H9 (cell line): Measurements from ENCODE around the gene TMEM131. TPM values are rescaled to one million over a fixed set of nuclear protein-coding genes. Genes with fewer than 3 reads are reported as not detected.

Experiments
- DNase-seq: peaks from one replicate; pipeline ENCODE4 v3.0.0-alpha.2; 2017
- H2AFZ ChIP-seq: one replicate; pipeline ENCODE4 v1.6.1; 2013; ENCODE audit warnings: mild to moderate bottlenecking, low read length, control low read depth, moderate library complexity
- H2AK5ac ChIP-seq: 2 replicates; pipeline ENCODE4 v1.6.1; 2013; ENCODE audit warnings: low read length, control low read depth, mixed read lengths; ENCODE audit not compliant: insufficient read length
- H2BK120ac ChIP-seq: one replicate; pipeline ENCODE4 v1.6.1; 2013; ENCODE audit warnings: low read depth, mild to moderate bottlenecking, low read length, control low read depth, inconsistent platforms; ENCODE audit not compliant: poor library complexity, severe bottlenecking
- H2BK12ac ChIP-seq: 2 replicates; pipeline ENCODE4 v1.6.1; 2013; ENCODE audit warnings: low read length, control low read depth, mixed read lengths, low read depth; ENCODE audit not compliant: insufficient read length
- H2BK15ac ChIP-seq: 2 replicates; pipeline ENCODE4 v1.6.1; 2013; ENCODE audit warnings: low read depth, low read length, control low read depth
- H2BK20ac ChIP-seq: one replicate; pipeline ENCODE4 v1.6.1; 2013; ENCODE audit warnings: low read depth, mild to moderate bottlenecking, low read length, control low read depth, inconsistent platforms; ENCODE audit not compliant: poor library complexity, severe bottlenecking
- H2BK5ac ChIP-seq: 2 replicates; pipeline ENCODE4 v1.6.1; 2013; ENCODE audit warnings: low read length, control low read depth, mixed read lengths; ENCODE audit not compliant: insufficient read length
- H3K14ac ChIP-seq: 2 replicates; pipeline ENCODE4 v1.6.1; 2013; ENCODE audit warnings: low read length, control low read depth; ENCODE audit not compliant: insufficient read depth
- H3K18ac ChIP-seq: 2 replicates; pipeline ENCODE4 v1.6.1; 2013; ENCODE audit warnings: low read depth, mild to moderate bottlenecking, mixed read lengths, low read length, control low read depth; ENCODE audit not compliant: insufficient read length
- H3K23ac ChIP-seq: 2 replicates; pipeline ENCODE4 v1.6.1; 2013; ENCODE audit warnings: low read length, control low read depth, mixed read lengths, low read depth; ENCODE audit not compliant: insufficient read length
- H3K23me2 ChIP-seq: 2 replicates; pipeline ENCODE4 v1.6.1; 2013; ENCODE audit warnings: low read depth, mild to moderate bottlenecking, mixed read lengths, low read length, control low read depth; ENCODE audit not compliant: insufficient read length, poor library complexity, severe bottlenecking
- H3K27ac ChIP-seq: 2 replicates; pipeline ENCODE4 v1.5.1; 2013; ENCODE audit warnings: low read length, control low read depth, mixed read lengths, low read depth; ENCODE audit not compliant: insufficient read length
- H3K27me3 ChIP-seq: 2 replicates; pipeline ENCODE4 v1.6.1; 2013; ENCODE audit warnings: low read length, control low read depth, inconsistent platforms; ENCODE audit not compliant: insufficient read depth
- H3K4ac ChIP-seq: 2 replicates; pipeline ENCODE4 v1.6.1; 2013; ENCODE audit warnings: low read depth, mild to moderate bottlenecking, control low read depth, inconsistent platforms, low read length, moderate library complexity
- H3K4me1 ChIP-seq: 2 replicates; pipeline ENCODE4 v1.6.1; 2013; ENCODE audit warnings: low read length, control low read depth, inconsistent platforms; ENCODE audit not compliant: insufficient read depth
- H3K4me2 ChIP-seq: 2 replicates; pipeline ENCODE4 v1.6.1; 2013; ENCODE audit warnings: low read length, control low read depth, mixed read lengths; ENCODE audit not compliant: insufficient read length, insufficient read depth
- H3K56ac ChIP-seq: 2 replicates; pipeline ENCODE4 v1.6.1; 2013; ENCODE audit warnings: low read depth, mild to moderate bottlenecking, mixed read lengths, low read length, control low read depth; ENCODE audit not compliant: insufficient read length
- H3K79me1 ChIP-seq: 2 replicates; pipeline ENCODE4 v1.6.1; 2013; ENCODE audit warnings: low read depth, mild to moderate bottlenecking, moderate library complexity, low read length, control low read depth, inconsistent platforms; ENCODE audit not compliant: insufficient read depth, poor library complexity, severe bottlenecking
- H3K79me2 ChIP-seq: 2 replicates; pipeline ENCODE4 v1.6.1; 2013; ENCODE audit warnings: low read length, control low read depth, inconsistent platforms; ENCODE audit not compliant: insufficient read depth
- H3K9ac ChIP-seq: 2 replicates; pipeline ENCODE4 v1.6.1; 2013; ENCODE audit warnings: low read length, control low read depth, mixed read lengths; ENCODE audit not compliant: insufficient read length; ENCODE audit errors: extremely low read depth
- H3K9me3 ChIP-seq: one replicate; pipeline ENCODE4 v1.6.1; 2013; ENCODE audit warnings: low read depth, low read length, inconsistent platforms; ENCODE audit not compliant: control insufficient read depth
- H3T11ph ChIP-seq: one replicate; pipeline ENCODE4 v1.6.1; 2013; ENCODE audit warnings: mild to moderate bottlenecking, low read length, control low read depth, inconsistent platforms
- H4K20me1 ChIP-seq: one replicate; pipeline ENCODE4 v1.6.1; 2013; ENCODE audit not compliant: control insufficient read depth, insufficient read length, insufficient read depth
- H4K5ac ChIP-seq: 2 replicates; pipeline ENCODE4 v1.6.1; 2013; ENCODE audit warnings: low read depth, mild to moderate bottlenecking, mixed read lengths, low read length, control low read depth; ENCODE audit not compliant: insufficient read length
- H4K8ac ChIP-seq: replicated peaks from 2 replicates; pipeline ENCODE4 v1.6.1; 2013; ENCODE audit warnings: low read length, control low read depth, mixed read lengths, low read depth; ENCODE audit not compliant: insufficient read length
- H4K91ac ChIP-seq: 2 replicates; pipeline ENCODE4 v1.6.1; 2013; ENCODE audit warnings: low read depth, mild to moderate bottlenecking, moderate library complexity, mixed read lengths, low read length, control low read depth; ENCODE audit not compliant: insufficient read length
- H3K27ac Mint-ChIP-seq, 3 experiments: 2 replicates in 2 of 3; 3 replicates in 1 of 3; pipeline ENCODE4 v1.8.0; 2020 to 2021; ENCODE audit warnings: mixed read lengths in 3 of 3, mild to moderate bottlenecking in 1 of 3, moderate library complexity in 1 of 3
- H3K27me3 Mint-ChIP-seq: 2 replicates; pipeline ENCODE4 v1.8.0; 2021; ENCODE audit warnings: low read depth, mild to moderate bottlenecking, moderate library complexity, mixed read lengths
- H3K36me3 Mint-ChIP-seq, 3 experiments: 2 replicates in 2 of 3; 3 replicates in 1 of 3; pipeline ENCODE4 v1.8.0; 2020 to 2021; ENCODE audit warnings: low read depth in 3 of 3, mixed read lengths in 3 of 3; ENCODE audit not compliant: insufficient read depth in 1 of 3
- H3K4me1 Mint-ChIP-seq, 2 experiments: 2 replicates each; pipeline ENCODE4 v1.8.0; 2020; ENCODE audit warnings: mixed read lengths in 2 of 2
- H3K4me3 Mint-ChIP-seq, 2 experiments: 2 replicates in 1 of 2; 3 replicates in 1 of 2; pipeline ENCODE4 v1.8.0; 2020 to 2021; ENCODE audit warnings: mild to moderate bottlenecking in 2 of 2, mixed read lengths in 2 of 2, moderate library complexity in 1 of 2
- H3K9me3 Mint-ChIP-seq, 2 experiments: 2 replicates in 1 of 2; 3 replicates in 1 of 2; pipeline ENCODE4 v1.8.0; 2020; ENCODE audit warnings: mild to moderate bottlenecking in 2 of 2, mixed read lengths in 2 of 2, moderate library complexity in 1 of 2
- WGBS: extraction: QIAGEN DNeasy Blood & Tissue Kit; methylation state at CpG from one replicate; pipeline ENCODE4 v1.1.7; 2013; ENCODE audit warnings: missing lambda C conversion rate, low lambda C conversion rate, mixed read lengths; ENCODE audit not compliant: insufficient read length; ENCODE audit errors: extremely low coverage; 5-methylcytosine and 5-hydroxymethylcytosine counted together
- total RNA-seq: library from RNA; stranded (reverse); gene quantifications from 2 replicates; pipeline ENCODE4 v1.2.1, GENCODE V29; 2021
- TF ChIP-seq, protein P1 (sequence below): fragments of 200-600 bp; sonication (generic); conservative IDR thresholded peaks from 3 replicates; pipeline ENCODE4 v1.8.0; 2021; ENCODE audit warnings: antibody characterized with exemption, mild to moderate bottlenecking

The TMEM131 gene
- total RNA-seq, 1 experiment from 2014 or later, result 20.9 TPM

DNA sequence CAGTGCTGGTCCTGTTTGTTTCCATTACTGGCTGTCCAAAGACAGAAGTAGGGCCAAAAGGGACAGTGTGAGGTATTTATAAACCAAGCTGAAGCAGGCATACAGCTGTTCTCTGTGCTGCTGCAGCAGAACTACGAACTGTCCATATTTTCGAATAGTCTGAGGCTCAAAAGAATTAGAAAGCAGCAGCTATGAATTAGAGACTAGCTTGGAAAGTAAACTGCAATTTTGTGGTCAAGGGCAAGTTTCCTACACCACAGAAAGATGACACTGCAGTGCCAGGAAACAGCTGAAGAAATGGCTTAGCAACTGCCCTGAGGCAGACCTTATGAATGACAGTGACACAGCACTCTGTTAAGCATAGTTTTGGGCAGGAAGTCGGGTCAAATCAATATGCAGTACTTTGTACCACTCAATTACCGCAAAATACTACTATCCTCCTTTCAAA lies 125.3 kb downstream of the TMEM131 start:
- H2BK20ac ChIP-seq, result no peak overlapping the region
- no peak overlapping the region for H3K9ac ChIP-seq
- H3K27ac ChIP-seq, result no peak overlapping the region
- H3K27me3 ChIP-seq, result no peaks in the 10 kb centered on the region
- Mint-ChIP-seq H3K4me1 (peaks cover 7 to 18% of the 10 kb centered on the region in 2 experiments), H3K9me3 (peaks cover 24 to 26% of the 10 kb centered on the region in 2 experiments), H3K36me3 (peaks cover 23 to 29% (median 26%) of the 10 kb centered on the region in 3 experiments), H3K27me3 (no peaks in the 10 kb centered on the region; the same call in 1 of the 2 replicates), H3K27ac (peak overlapping the region in 1 of 3 experiments; percentile 58; a peak in 1 of 7 replicates), H3K4me3 (no peak overlapping the region)
- H2BK120ac ChIP-seq, result no peak overlapping the region
- no peak overlapping the region for H3K23ac ChIP-seq
- WGBS, result no CpG with 5 or more reads among the region's 4 CpGs
- no peaks in the 10 kb centered on the region for H3K23me2 ChIP-seq
- H3K9me3 ChIP-seq, result no peaks in the 10 kb centered on the region
- H4K8ac ChIP-seq, result no peak overlapping the region
- H3T11ph ChIP-seq, result no peak overlapping the region
- no peak overlapping the region for H2BK12ac ChIP-seq
- no peaks in the 10 kb centered on the region for H4K20me1 ChIP-seq
- no peak for DNase-seq
- no peak overlapping the region for H3K18ac ChIP-seq
- no peak overlapping the region for H4K5ac ChIP-seq
- H3K4ac ChIP-seq, result no peak overlapping the region
- H2BK5ac ChIP-seq, result no peak overlapping the region
- H3K14ac ChIP-seq, result no peak overlapping the region
- TF ChIP-seq, protein P1, sequence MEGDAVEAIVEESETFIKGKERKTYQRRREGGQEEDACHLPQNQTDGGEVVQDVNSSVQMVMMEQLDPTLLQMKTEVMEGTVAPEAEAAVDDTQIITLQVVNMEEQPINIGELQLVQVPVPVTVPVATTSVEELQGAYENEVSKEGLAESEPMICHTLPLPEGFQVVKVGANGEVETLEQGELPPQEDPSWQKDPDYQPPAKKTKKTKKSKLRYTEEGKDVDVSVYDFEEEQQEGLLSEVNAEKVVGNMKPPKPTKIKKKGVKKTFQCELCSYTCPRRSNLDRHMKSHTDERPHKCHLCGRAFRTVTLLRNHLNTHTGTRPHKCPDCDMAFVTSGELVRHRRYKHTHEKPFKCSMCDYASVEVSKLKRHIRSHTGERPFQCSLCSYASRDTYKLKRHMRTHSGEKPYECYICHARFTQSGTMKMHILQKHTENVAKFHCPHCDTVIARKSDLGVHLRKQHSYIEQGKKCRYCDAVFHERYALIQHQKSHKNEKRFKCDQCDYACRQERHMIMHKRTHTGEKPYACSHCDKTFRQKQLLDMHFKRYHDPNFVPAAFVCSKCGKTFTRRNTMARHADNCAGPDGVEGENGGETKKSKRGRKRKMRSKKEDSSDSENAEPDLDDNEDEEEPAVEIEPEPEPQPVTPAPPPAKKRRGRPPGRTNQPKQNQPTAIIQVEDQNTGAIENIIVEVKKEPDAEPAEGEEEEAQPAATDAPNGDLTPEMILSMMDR, result no peak
- H4K91ac ChIP-seq, result no peak overlapping the region
- no peaks in the 10 kb centered on the region for H3K79me1 ChIP-seq
- H3K56ac ChIP-seq, result no peak overlapping the region
- H2AFZ ChIP-seq, result no peak overlapping the region
- H2BK15ac ChIP-seq, result no peak overlapping the region
- H3K4me1 ChIP-seq, result peaks cover 2% of the 10 kb centered on the region; the same call in 1 of the 2 replicates
- H3K79me2 ChIP-seq, result no peaks in the 10 kb centered on the region
- H3K4me2 ChIP-seq, result no peak overlapping the region
- H2AK5ac ChIP-seq, result no peak overlapping the region
